Type B pancreatic cell (in vitro differentiated cells): ENCODE data around the gene SIDT1. TPM values are rescaled to one million over a fixed set of nuclear protein-coding genes. Genes with fewer than 3 reads are reported as not detected.

Experiments
- DNase-seq: peaks from one replicate; pipeline ENCODE4 v3.0.0; 2021; ENCODE audit warnings: mixed read lengths; ENCODE audit not compliant: unreplicated experiment; ENCODE audit errors: extremely low spot score
- H3K27ac Mint-ChIP-seq: 2 replicates; pipeline ENCODE4 v1.8.0; 2021; ENCODE audit warnings: mild to moderate bottlenecking, mixed read lengths
- H3K27me3 Mint-ChIP-seq: 2 replicates; pipeline ENCODE4 v1.8.0; 2021; ENCODE audit warnings: mixed read lengths
- H3K36me3 Mint-ChIP-seq: 2 replicates; pipeline ENCODE4 v1.8.0; 2021; ENCODE audit warnings: mixed read lengths
- H3K4me1 Mint-ChIP-seq: one replicate; pipeline ENCODE4 v1.8.0; 2021; ENCODE audit warnings: mixed read lengths; ENCODE audit not compliant: unreplicated experiment
- H3K4me3 Mint-ChIP-seq: 2 replicates; pipeline ENCODE4 v1.8.0; 2021; ENCODE audit warnings: mild to moderate bottlenecking, mixed read lengths
- H3K9me3 Mint-ChIP-seq: 2 replicates; pipeline ENCODE4 v1.8.0; 2021; ENCODE audit warnings: mixed read lengths
- CTCF ChIP-seq: fragments of 200-600 bp; sonication (generic); conservative IDR thresholded peaks from 2 replicates; pipeline ENCODE4 v1.5.0; 2021; ENCODE audit warnings: antibody characterized with exemption, mild to moderate bottlenecking
- total RNA-seq: library from RNA; stranded (reverse); gene quantifications from 2 replicates; pipeline ENCODE4 v1.2.1, GENCODE V29; 2021; ENCODE audit warnings: low replicate concordance

The SIDT1 gene
- total RNA-seq, 1 donor from 2014 or later, result 0.97 TPM

- Mint-ChIP-seq H3K4me1 (peaks cover 8% of the 10 kb centered on the region), H3K27ac (peak overlapping the region; percentile 67), H3K36me3 (peaks cover 14% of the 10 kb centered on the region), H3K27me3 (no peaks in the 10 kb centered on the region), H3K9me3 (no peaks in the 10 kb centered on the region), H3K4me3 (no peak overlapping the region)
- no peak for TF ChIP-seq CTCF
- DNase-seq, result no peak
Measured at GRCh38 chr3:113499081-113499480, 33.3 kb upstream of the SIDT1 start.

GRCh38 chr3:113501597-113501996, 30.8 kb upstream of the SIDT1 start:
- peaks cover 8% of the 10 kb centered on the region for H3K4me1 Mint-ChIP-seq
- H3K36me3 Mint-ChIP-seq, result peaks cover 21% of the 10 kb centered on the region
- H3K4me3 Mint-ChIP-seq, result no peak overlapping the region
- no peak for TF ChIP-seq CTCF
- DNase-seq, result no peak
- H3K27me3 Mint-ChIP-seq, result no peaks in the 10 kb centered on the region
- H3K9me3 Mint-ChIP-seq, result no peaks in the 10 kb centered on the region
- no peak overlapping the region for H3K27ac Mint-ChIP-seq

GRCh38 chr3:113505867-113506266, 26.5 kb upstream of the SIDT1 start:
- Mint-ChIP-seq H3K27me3 (no peaks in the 10 kb centered on the region), H3K27ac (no peak overlapping the region), H3K4me1 (no peaks in the 10 kb centered on the region), H3K4me3 (no peak overlapping the region), H3K36me3 (peaks cover 31% of the 10 kb centered on the region), H3K9me3 (peaks cover 6% of the 10 kb centered on the region)
- no peak for TF ChIP-seq CTCF
- no peak for DNase-seq

- peaks cover 34% of the 10 kb centered on the region for H3K36me3 Mint-ChIP-seq
- H3K4me3 Mint-ChIP-seq, result no peak overlapping the region
- no peak for DNase-seq
- H3K27ac Mint-ChIP-seq, result no peak overlapping the region
- TF ChIP-seq CTCF, result no peak
- H3K9me3 Mint-ChIP-seq, result peaks cover 6% of the 10 kb centered on the region
- no peaks in the 10 kb centered on the region for H3K27me3 Mint-ChIP-seq
- H3K4me1 Mint-ChIP-seq, result no peaks in the 10 kb centered on the region
Measured at GRCh38 chr3:113507501-113508067, 24.8 kb upstream of the SIDT1 start.

GRCh38 chr3:113508966-113509365, 23.4 kb upstream of the SIDT1 start:
- Mint-ChIP-seq H3K4me3 (no peak overlapping the region), H3K36me3 (peaks cover 34% of the 10 kb centered on the region), H3K27ac (no peak overlapping the region), H3K4me1 (no peaks in the 10 kb centered on the region), H3K9me3 (peaks cover 6% of the 10 kb centered on the region), H3K27me3 (no peaks in the 10 kb centered on the region)
- DNase-seq, result no peak
- no peak for TF ChIP-seq CTCF
